ENCODE results near the gene SERGEF.

SERGEF gene

DNA sequence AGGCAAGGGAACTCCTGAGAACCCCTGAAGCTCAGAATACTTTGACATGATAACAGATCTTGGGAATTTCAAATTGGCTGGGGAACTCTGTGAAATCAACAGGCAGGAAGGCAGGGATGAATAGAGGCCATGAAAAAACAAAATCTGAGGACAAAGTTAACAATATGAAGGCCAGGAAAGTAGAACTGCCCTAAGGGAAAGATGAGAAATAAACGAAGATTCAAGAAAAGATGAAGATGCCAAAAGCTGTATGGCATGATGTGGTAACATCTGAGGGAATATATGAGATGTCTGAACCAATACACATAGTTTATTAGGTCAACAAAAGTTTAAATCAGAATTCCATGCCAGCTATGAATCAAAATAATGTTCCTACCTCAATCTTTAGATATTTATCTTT is 25.0 kb downstream of the SERGEF start:
- no peak overlapping the region for H3K4me2 ChIP-seq (ENCODE audit: low read length)
- H3K9me2 ChIP-seq (replicated peaks; ENCODE audit: control insufficient read depth, low read length): no peaks in the 10 kb centered on the region
- no peaks in the 10 kb centered on the region for H3K27me3 ChIP-seq (ENCODE audit: control insufficient read depth, low read length)
- TF ChIP-seq, protein P1, sequence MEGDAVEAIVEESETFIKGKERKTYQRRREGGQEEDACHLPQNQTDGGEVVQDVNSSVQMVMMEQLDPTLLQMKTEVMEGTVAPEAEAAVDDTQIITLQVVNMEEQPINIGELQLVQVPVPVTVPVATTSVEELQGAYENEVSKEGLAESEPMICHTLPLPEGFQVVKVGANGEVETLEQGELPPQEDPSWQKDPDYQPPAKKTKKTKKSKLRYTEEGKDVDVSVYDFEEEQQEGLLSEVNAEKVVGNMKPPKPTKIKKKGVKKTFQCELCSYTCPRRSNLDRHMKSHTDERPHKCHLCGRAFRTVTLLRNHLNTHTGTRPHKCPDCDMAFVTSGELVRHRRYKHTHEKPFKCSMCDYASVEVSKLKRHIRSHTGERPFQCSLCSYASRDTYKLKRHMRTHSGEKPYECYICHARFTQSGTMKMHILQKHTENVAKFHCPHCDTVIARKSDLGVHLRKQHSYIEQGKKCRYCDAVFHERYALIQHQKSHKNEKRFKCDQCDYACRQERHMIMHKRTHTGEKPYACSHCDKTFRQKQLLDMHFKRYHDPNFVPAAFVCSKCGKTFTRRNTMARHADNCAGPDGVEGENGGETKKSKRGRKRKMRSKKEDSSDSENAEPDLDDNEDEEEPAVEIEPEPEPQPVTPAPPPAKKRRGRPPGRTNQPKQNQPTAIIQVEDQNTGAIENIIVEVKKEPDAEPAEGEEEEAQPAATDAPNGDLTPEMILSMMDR (IDR thresholded peaks at IDR 0.05; ENCODE audit: low read depth, low read length, poor library complexity, severe bottlenecking): no peak
- no peak for TF ChIP-seq EZH2phosphoT487 (IDR thresholded peaks at IDR 0.05; ENCODE audit: borderline replicate concordance, low read length)
- H3K27ac ChIP-seq (ENCODE audit: low read depth, low read length): no peak overlapping the region
- H3K4me1 ChIP-seq (ENCODE audit: control insufficient read depth, low read length): peaks cover 3% of the 10 kb centered on the region; the same call in 1 of the 2 replicates
- H3F3A ChIP-seq (ENCODE audit: control insufficient read depth, insufficient read depth): peaks cover 4% of the 10 kb centered on the region; the same call in 1 of the 2 replicates
- no peaks in the 10 kb centered on the region for H3K9me3 ChIP-seq (ENCODE audit: control insufficient read depth, insufficient read depth, low read length)
- peaks cover 71% of the 10 kb centered on the region for H3K36me3 ChIP-seq (ENCODE audit: control insufficient read depth, low read length)
- H4K20me1 ChIP-seq (ENCODE audit: control insufficient read depth, insufficient read depth, low read depth, low read length): no peaks in the 10 kb centered on the region
- H3K4me3 ChIP-seq (ENCODE audit: low read length): no peak overlapping the region
- no peaks in the 10 kb centered on the region for H3K79me2 ChIP-seq (ENCODE audit: control insufficient read depth, low read length)

DNA sequence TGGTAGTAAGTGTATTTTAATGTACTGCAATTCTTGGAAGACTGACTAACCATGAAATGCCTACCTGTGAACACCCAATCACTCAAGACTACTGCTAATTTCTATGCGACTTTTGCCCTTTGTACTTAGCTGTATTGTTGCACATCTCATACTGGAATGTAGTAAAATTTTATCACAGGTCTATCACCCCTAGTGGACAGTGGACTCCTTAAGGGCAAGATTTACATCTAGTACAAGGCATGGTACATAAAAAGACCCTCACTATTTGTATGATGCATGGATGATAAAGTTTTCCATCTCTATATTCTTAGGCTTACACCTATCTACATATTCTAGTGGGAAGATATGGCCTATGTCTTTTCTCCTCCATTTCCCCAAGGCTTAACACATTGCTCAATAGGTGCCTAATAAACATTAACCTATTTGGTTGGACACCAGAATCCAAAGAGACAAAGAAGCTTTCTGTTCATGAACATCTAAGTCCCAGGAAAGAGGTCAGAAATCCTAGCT is 26.1 kb downstream of the SERGEF start:
- peaks cover 67% of the 10 kb centered on the region for H3K36me3 ChIP-seq (ENCODE audit: control insufficient read depth, low read length)
- no peaks in the 10 kb centered on the region for H4K20me1 ChIP-seq (ENCODE audit: control insufficient read depth, insufficient read depth, low read depth, low read length)
- H3K4me3 ChIP-seq (ENCODE audit: low read length): no peak overlapping the region
- H3K27ac ChIP-seq (ENCODE audit: low read depth, low read length): no peak overlapping the region
- TF ChIP-seq EZH2phosphoT487 (IDR thresholded peaks at IDR 0.05; ENCODE audit: borderline replicate concordance, low read length): no peak
- TF ChIP-seq, protein P1 (IDR thresholded peaks at IDR 0.05; ENCODE audit: low read depth, low read length, poor library complexity, severe bottlenecking): no peak
- no peaks in the 10 kb centered on the region for H3K9me3 ChIP-seq (ENCODE audit: control insufficient read depth, insufficient read depth, low read length)
- no peak overlapping the region for H3K4me2 ChIP-seq (ENCODE audit: low read length)
- peaks cover 3% of the 10 kb centered on the region; the same call in 1 of the 2 replicates for H3K4me1 ChIP-seq (ENCODE audit: control insufficient read depth, low read length)
- no peaks in the 10 kb centered on the region for H3K27me3 ChIP-seq (ENCODE audit: control insufficient read depth, low read length)
- H3K79me2 ChIP-seq (ENCODE audit: control insufficient read depth, low read length): no peaks in the 10 kb centered on the region
- H3F3A ChIP-seq (ENCODE audit: control insufficient read depth, insufficient read depth): no peaks in the 10 kb centered on the region
- H3K9me2 ChIP-seq (replicated peaks; ENCODE audit: control insufficient read depth, low read length): no peaks in the 10 kb centered on the region

DNA sequence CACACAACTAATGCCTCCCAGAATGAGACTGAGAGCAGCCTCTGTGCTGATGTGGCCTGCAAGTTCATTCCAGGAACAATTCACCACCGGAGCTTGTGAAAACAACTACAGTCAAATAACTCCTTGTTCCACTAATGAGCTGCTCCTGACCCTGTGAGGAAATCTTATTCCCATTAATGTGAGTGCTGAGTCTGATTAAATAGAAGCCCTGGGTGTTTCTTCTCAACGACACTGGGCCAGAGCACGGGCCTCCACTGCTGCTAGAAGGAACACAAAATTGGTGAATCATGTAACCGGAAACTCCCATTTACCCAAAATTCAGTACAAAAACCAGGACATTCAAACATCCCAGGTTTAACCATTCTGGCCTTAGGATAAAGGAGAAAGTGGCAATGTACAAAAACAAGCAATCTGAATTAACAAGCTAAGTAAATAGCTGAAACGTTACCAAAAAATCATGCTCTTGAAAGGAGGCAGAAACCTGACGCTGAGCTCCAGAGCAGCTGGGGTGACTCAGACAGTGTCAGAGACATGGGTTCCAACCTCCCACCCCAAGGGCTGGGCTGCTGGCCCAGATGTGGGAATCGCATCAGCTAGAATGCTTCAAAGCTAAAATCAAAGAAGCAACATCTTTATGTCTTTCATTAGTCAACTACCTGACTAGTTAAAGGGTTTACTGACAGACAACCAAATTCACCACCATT is 26.7 kb downstream of the SERGEF start:
- Histone ChIP-seq H3K27me3 (ENCODE audit: control insufficient read depth, low read length) (no peaks in the 10 kb centered on the region), H3K4me2 (ENCODE audit: low read length) (no peak overlapping the region), H3F3A (ENCODE audit: control insufficient read depth, insufficient read depth) (peaks cover under 1% of the 10 kb centered on the region; the same call in 1 of the 2 replicates), H3K9me3 (ENCODE audit: control insufficient read depth, insufficient read depth, low read length) (no peaks in the 10 kb centered on the region), H3K9me2 (replicated peaks; ENCODE audit: control insufficient read depth, low read length) (no peaks in the 10 kb centered on the region), H3K27ac (ENCODE audit: low read depth, low read length) (no peak overlapping the region), H4K20me1 (ENCODE audit: control insufficient read depth, insufficient read depth, low read depth, low read length) (no peaks in the 10 kb centered on the region), H3K4me1 (ENCODE audit: control insufficient read depth, low read length) (no peaks in the 10 kb centered on the region), H3K4me3 (ENCODE audit: low read length) (no peak overlapping the region), H3K79me2 (ENCODE audit: control insufficient read depth, low read length) (no peaks in the 10 kb centered on the region), H3K36me3 (ENCODE audit: control insufficient read depth, low read length) (peaks cover 62% of the 10 kb centered on the region)
- TF ChIP-seq, protein P1 (IDR thresholded peaks at IDR 0.05; ENCODE audit: low read depth, low read length, poor library complexity, severe bottlenecking): no peak
- no peak for TF ChIP-seq EZH2phosphoT487 (IDR thresholded peaks at IDR 0.05; ENCODE audit: borderline replicate concordance, low read length)
